GM19467 (cell line): ENCODE measurements around the gene RAB33A.

ENCODE experiments used
- ATAC-seq: cut with Tn5 transposase; IDR thresholded peaks from one replicate; pipeline ENCODE4 v1.9.1; 2021; ENCODE audit warnings: mild to moderate bottlenecking, moderate library complexity; ENCODE audit not compliant: unreplicated experiment

RAB33A gene

GRCh38 chrX:130171446-130172126 lies at the start of gene RAB33A:
Gene RAB33A (plus strand): TSS chrX:130171962. CDS start chrX:130172063, 101 bp downstream.
- ATAC-seq = no peak

DNA sequence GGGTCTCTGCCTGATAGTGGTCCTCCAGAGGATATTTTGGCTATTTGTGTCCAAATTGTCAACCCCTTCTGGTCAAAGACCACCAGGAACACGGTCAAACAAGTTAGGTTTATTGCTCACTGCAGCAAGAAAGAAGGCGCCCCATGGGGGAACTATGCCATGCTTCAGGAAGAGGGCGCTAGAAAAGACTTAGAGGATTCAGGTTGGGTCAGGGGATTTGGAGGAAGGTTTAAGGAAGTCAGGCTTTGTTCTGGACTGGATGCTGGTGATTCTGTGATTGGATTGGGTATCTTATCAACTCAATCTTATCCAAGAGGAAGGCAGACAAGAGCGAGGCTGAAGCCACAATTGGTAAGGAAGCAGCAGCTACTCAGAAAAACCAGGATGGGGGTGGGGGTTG lies 47.2 kb upstream of the RAB33A start:
- no peak for ATAC-seq

GRCh38 chrX:130125091-130125874 lies 46.5 kb upstream of the RAB33A start:
- ATAC-seq = no peak

DNA sequence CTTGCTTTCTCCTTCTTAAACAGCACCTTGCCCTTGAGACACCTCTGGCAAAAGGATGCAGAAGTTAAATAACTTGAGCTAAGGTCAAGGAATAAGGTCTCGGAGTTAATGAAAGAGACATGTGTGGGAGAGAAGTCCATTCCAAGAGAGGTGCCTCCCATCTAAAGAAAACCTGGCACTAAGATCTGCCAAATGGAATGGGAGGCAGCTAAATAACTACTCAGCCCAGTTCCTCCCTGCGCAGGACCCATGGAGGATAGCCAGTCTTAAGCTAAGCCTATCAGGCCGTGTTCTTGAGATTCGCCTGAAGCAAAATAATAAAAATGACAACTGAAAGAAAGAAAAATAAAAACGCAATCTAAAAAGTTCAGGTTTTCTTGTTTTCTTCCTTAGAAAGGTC lies 40.8 kb upstream of the RAB33A start:
- ATAC-seq = no peak

DNA sequence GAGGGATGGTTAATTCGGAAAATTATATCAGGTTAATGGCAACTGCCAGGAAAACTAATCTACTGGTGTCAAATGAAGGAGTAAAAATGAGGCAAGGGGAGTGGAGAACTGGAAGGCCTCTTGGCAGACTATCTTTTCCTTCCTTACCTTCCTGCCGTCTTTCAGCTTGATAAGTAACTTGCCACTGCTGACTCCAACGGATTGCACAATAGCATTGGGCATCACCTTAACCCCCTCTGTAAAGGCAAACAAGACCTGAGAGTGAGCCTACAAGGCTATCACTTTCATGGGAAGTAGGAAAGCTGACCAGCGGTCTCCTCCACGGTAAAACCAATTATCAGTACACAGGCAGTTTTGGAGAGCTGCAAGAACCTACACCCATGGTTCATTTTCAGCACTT lies 35.3 kb upstream of the RAB33A start:
- ATAC-seq = no peak

GRCh38 chrX:130136961-130137360 lies 34.8 kb upstream of the RAB33A start:
- no peak for ATAC-seq

DNA sequence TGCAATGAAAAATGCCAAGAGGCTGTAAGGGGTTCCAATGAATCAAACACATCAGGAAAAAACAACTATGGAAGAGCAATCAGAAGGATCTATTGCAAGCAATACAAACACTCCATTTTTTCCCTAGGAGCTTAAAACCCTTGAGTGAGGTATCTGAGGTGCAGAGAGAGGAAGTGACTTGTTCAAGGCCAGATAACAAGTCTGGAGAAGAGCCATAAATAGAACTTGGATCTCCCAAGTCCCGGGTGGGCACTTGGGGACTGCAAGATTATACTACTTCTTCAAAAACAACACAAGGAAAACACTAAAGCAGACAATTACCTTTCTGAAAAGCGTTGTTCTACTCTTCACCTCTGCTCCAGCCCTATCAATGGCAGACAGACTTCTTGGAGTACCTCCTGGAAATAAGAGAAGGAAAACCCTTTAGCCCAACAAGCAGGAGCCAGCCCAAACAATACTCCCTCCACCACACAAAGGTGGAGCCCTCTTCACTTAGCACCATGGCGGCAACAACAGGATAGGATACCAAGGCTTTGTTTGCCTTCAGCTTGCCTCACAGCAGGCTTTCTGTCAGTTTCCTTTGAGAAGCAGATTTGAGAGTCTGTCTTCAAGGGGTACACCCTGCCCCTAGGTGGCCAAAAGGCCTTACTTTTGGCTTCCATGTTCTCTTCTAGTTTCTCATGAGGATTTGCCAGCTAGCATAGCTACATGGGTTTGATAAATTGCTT lies 32.1 kb upstream of the RAB33A start:
- ATAC-seq = no peak

DNA sequence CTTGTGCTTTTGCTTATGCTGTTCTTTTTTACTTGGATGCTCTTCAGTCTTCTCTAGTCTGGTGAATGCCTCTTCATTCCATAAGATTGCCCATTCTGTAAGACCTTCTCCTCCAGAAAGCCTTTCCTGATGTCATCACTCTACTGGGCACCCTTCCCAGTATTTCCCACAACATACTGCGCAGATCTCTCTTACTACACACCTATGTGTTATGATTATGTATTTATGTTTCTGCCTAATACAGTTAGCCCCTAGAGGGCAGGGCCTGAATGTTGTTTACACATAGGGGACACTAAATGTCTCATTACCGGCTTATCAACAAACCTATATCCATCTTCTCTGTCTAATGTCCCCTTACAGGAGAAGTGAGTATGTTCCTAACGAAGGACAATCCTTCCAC lies 27.3 kb upstream of the RAB33A start:
- no peak for ATAC-seq

- ATAC-seq = no peak
These were observed 26.6 kb upstream of the RAB33A start for GRCh38 chrX:130145123-130145522.

DNA sequence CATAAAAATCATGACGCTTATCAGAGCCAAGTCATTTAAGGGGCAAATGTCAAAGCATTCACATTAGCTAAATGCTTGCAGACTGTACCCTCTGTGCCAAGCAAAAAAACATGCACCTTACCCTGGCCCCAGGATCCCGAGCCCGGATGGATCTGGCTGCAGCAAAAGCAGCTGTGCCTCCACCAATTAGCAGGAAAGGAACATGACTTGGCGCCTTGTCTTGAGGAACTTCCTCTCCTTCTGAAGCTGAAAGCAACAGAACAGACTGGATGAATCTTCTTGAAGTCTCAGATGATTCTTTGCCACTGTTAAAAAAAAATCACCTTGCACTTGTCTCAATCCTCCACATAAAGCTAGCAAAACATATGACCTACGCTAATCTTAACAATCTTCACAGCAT lies 24.1 kb upstream of the RAB33A start:
- ATAC-seq = no peak

- ATAC-seq = no peak
These were observed 16.2 kb upstream of the RAB33A start for GRCh38 chrX:130155564-130155963.

GRCh38 chrX:130158311-130158710 lies 13.5 kb upstream of the RAB33A start:
- ATAC-seq = no peak

- no peak for ATAC-seq
These were observed 12.0 kb upstream of the RAB33A start for GRCh38 chrX:130159776-130160175.

DNA sequence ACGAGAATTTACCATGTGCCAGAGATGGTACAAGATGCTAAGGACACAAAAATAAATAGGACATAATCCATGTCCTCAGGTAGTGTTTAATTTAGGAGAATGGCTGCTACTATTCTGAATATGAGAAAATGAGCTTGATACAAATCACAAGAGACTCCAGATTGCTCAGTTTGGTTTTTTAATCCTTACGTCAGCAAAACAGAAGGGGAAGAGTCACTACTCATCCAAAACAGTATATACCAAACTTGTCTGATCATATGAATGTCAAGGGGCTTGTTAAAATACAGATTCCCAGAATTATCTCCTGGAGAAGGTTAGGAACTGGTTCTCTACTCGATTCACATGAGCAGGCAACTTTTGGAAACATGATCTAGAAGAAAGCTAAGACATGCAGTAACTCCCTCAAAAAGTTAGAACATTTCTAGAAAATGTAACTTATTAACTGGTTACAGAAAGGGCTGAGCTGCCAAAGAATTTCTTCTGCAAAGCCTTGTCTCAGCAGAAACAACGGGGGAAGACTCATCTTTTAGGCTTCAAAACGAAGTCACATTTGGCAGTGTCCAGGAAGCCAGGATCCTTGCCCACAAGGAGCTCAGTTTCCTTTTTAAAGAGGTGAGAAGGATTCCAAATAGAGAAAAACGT lies 9.5 kb upstream of the RAB33A start:
- ATAC-seq = no peak

DNA sequence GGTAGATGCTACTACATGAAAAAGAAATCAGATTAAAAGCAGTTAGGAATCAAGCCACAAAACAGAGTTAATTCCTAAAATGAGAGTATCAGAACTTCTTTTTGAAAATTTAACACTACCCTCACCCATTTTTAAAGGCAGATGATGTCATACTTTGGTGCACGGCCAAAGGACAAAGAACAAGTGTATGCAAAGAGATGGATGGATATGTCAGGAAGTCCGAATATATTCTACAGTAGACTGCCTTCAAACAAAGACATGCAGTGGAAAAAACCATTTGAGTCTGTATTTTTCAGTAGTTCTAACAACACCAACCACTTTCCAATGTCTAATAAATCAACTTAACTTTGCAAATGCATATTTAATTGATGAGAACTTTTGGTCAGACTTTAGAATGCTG lies 8.4 kb upstream of the RAB33A start:
- ATAC-seq = no peak

DNA sequence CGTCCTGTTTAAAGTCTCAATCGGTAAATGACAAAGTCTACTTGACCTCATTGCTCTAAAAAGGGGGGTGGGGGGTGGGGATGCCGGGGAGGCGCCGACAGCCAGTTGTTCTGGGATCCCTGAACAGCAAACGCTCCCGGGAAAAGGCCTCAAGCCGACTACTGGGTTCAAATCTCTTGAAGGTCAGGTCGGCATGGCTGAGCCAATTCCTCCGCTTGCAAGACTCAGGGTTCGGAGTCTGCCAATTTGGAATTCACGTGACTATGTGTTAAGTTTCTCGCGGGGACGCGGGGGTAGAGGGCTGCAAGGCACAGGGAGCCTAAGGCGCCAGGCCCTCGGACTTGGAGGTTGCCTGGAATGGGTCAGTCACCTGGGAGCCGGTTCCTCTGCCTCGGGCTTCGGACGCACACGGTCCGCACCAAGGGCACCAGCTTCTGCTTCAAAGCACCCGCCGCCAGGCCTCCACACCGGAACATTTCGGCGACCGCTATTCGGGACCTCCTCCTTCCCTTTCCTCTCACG lies 6.5 kb upstream of the RAB33A start:
- ATAC-seq = no peak

DNA sequence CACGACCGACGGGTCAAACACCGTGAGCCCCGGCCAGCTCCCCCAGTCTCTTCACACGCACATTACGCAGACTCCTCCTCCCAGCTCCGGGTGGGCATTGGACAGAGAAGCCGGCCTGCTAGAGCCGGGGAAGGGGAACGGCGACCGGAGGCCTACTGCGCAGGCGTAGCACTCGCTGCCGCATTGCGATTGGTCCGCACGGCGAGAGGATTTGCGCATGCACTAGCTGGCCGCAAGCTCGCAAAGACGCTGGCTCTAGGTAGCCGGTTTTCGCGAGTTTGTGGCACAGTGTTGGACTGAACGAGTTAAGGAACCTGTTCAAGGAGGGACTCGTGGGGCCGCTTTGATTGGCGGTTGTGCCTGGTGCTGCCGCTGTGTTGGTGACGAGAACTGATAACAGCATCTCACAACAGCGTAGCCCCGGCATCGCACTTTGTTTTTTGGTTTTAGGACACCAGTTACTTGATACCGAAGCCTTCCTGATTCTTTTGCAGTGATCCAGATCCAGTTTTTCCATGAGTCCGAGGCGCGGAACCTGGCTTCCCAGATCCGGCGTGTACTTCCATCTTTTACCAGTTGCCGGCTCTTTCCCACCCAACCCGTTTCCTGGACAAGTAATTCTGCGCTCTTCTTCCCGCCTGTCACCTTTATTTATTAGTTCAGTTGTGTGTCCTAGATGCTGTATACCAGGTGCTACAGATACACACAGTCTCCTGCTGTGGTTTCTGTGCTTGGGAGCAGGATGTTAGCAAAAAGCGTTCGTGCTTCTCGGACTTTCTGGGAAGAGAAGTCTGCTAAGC lies 5.9 kb upstream of the RAB33A start, which contains the start of gene AIFM1:
AIFM1 (minus strand) TSS at position 139 of the 800 bp plus-strand sequence. CDS start 185 bp downstream, outside the sequence.
- peak; percentile 85 for ATAC-seq

GRCh38 chrX:130166503-130166777 lies 5.3 kb upstream of the RAB33A start:
- no peak for ATAC-seq

GRCh38 chrX:130167040-130167439 lies 4.7 kb upstream of the RAB33A start:
- ATAC-seq = no peak

GRCh38 chrX:130170752-130171445 lies 863 bp upstream of the RAB33A start:
- ATAC-seq = peak; percentile 62
